Kidney tubule cell (primary cell): ENCODE data around the gene SHROOM1.

Source experiments
- DNase-seq: peaks from one replicate; pipeline ENCODE4 v3.0.0-alpha.2; 2018; ENCODE audit warnings: low spot score

SHROOM1 gene

DNA sequence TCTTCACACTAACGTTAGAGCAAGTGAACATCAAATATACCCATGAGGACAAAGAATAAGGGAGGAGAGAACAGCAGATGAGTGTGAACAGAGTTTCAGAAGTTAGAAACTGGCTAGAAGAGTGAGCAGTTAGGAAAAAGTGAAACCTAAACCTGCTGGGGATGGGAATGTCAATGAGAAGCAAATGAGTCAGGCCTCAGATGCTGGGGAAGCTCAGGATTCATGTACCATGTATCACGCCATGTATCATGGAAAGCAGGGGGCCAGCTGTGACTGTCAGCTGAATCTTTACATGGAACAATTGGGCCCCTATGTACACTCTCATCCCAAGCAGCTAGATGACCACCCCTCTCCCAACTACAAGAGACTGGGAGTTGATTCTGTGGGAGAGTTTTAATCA lies 19.6 kb upstream of the SHROOM1 start:
- peak; percentile 45 for DNase-seq

DNA sequence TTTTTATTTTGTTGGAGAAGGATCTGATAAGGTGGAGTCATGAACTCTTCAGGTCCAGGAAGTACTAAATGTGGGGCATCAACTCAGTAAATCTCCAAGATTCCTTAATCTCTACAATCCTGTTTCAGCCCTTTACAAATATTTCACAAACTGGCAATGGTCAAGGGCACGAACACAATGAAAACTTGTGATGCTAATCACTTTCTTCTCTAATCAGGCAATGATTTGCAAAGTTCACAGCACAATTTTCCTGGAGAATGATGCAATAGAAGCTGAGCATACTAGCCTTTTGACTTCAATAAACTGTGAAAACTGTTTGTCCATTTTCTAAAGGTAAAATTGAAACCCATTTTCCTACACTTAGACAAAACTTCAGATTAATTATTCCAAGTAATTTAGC lies 18.9 kb upstream of the SHROOM1 start:
- DNase-seq: no peak

DNA sequence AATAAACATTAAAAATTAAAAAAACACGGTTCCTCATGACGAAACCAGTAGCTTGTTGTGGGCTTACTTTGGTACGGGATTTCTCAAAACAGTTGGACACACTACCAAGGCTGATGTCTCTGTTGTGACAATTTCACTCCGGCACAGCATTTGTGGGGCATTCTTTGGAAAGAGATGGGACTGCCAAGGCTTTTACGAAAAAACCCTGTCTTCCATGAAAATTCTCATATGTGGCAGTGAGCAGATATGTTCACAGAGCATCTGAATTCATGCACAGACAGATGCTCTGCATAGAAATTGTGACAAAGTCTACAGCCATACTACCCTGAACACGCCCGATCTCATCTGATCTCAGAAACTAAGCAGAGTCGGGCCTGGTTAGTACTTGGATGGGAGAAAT lies 17.8 kb upstream of the SHROOM1 start:
- no peak for DNase-seq

DNA sequence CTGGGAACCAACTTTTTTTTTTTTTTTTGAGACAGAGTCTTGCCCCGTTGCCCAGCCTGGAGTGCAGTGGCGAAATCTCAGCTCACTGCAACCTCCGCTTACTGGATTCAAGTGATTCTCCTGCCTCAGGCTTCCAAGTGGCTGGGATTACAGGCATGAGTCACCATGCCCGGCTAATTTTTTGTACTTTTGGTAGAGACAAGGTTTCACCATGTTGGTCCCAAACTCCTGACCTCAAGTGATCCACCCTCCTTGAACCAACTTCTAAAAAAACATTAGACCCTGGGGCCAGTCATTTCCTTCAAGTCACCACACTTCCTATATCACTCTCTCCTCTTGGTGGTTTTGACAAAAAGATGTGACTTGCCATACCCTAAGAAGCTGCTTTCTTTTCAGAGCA lies 10.9 kb upstream of the SHROOM1 start:
- no peak for DNase-seq

DNA sequence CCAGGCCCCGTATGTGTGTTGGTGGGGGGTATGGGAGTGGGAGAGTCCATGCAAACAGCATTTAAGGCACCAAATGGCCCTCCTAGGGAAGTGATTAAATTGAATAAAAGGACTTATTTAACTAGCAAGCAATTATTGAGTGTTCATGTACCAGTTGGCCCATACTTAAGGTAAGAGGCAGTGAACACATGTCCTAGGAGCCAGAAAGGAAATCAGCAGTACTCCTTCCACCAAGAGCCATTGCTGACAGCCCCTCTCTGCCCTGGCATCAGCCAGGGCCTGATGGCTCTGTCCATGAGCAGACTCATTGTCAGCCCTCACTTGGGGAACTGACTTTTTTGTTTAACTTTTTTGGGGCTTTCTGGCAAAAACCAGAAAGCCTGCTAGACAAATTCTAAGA lies 10.4 kb upstream of the SHROOM1 start:
- DNase-seq: no peak

DNA sequence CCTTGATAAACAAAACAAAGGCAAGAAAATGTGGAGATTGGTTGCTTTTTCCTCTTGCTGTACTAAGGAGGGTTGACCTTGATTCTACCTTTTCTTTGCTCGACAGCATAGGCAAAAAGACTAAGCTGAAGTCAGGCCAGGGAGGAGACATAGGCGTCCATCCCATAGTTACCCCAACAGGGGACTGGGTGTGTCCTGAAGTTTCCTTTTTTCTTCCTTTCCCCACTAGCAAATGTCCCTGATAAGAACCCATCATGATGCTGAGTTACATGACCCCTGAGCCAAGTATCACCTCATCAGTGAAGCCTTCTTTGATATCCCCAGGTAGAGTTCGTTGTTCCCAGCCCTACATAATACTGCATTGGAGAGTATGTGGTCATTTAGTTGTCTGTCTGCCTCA lies 9.9 kb upstream of the SHROOM1 start:
- DNase-seq: no peak

DNA sequence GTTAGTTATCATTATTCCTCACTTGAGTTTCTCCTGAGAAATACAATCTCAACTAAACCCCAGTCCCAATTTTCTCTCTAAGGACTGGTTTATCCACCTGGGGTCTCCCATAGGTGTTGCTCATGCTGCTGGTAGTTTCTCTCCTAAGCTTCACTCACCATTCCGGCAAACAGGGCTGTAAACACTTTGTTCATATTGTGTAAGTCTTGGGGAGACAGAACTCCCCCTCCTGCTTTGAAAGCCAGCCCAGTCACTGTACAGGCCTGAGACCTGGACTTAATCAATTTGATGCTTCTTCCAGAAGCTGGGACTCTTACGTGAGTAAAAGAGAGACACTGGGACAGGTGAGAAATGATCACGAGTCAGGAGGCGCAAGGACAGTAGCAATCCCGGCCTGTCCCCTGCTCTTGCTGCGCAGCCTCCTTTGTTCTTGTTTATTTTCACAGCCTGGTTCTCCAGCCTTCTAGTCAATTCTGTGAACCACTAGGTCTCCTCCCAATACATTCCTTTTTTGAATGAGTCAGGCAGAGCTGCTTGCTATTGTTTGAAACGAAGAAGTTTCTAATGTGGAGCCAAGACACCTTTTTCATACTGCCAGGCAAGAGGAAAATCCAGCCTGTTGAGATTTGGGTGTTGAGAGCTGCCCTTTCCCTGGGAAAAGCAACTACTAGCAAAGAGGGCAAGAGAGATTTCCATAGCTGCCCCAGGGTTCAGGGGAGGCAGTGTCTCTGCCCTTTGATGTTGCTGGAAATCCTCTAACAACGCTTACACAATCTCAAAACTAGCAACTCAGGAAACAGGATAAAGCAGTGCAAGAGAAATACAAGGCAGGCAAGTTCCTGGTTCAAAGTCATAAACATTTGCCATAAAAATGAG lies 9.2 kb upstream of the SHROOM1 start:
- peak; percentile 9 for DNase-seq

DNA sequence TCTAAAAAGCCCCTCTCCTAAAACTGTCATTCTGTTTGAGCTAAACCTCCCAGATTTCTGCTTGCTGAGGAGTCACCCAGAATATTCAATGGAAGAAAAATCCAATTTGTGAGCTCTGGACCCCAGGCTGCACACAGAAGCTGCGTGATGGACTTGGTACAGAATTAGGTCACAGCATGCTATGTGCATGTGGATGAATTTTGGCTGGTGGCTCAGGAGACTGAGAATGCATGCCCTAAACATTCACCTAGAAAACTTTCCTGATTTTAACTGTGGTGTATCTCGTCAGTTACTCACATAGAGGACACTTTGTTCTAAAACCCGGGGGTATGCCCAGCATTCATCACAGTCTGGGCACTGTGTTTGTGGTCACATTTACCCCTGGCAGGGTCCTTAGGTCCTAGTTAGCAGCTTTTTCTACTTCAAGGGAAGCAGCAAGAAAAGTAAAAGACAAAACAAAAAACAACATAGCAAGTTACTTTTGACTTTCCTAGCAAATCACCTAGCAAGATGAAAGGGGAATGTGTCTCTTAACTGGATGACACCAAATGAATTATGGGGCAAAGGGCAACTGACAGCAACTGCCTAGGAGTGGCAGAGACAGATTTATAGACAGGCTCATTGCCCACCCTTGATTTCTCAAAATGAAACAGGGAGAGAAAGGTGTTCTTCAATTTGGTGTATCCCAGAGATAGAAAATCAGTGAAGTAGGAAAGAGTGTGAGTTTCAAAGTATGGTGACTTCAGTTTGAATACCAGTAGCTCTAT lies 8.3 kb upstream of the SHROOM1 start:
- no peak for DNase-seq

DNA sequence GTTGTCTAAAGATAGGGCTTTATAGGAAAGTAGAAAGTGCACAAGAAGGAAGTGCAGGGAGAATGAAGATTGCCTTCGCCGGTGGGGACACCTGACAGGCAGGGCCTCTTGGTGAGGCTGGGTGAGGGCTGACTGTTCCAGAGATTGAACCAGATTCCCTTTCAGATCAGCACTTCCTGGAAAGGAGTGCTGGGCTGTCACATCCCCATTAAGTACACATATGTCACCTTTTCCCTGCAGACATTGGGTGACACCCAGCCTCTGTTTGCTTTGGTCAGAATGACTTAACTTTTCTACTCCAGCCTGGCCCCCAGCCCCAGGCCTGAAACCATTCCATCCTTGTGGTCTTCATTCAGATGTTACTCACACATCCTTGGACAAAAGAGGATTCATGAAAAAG lies 7.4 kb upstream of the SHROOM1 start:
- DNase-seq: peak; percentile 30

DNA sequence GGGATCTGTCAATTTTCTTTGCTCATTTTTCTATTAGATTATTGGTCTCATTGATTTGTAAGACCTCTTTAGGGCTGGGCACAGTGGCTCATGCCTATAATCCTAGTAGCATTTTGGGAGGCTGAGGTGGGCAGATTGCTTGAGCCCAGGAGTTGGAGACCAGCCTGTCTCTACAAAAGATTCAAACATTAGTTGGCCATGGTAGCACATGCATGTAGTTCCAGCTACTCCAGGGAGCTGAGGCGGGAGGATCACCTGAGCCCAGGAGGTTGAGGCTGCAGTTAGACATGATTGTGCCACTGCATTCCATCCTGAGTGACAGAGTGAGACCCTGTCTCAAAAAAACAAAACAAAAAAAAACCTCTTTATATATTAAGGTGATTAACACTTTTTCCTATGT lies 6.4 kb upstream of the SHROOM1 start:
- no peak for DNase-seq

DNA sequence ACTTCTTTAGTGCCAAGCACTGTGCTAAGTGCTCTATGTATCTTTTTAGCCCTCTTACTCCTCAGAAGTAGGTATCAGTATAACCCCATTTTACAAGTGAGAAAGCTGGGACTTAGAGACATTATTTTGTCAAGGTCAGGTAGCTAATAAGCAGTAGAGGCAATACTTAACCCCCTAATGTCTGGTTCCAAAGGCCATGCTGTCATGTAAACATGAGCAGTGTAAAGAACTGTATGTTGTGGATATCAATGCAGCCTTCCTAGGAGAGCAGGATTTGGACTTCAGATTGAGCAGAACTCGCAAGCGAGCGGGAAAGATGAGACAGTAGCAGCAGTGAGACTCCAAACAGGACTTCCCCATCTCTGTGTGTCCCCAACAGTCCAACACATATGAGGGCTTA lies 3.6 kb upstream of the SHROOM1 start:
- no peak for DNase-seq

DNA sequence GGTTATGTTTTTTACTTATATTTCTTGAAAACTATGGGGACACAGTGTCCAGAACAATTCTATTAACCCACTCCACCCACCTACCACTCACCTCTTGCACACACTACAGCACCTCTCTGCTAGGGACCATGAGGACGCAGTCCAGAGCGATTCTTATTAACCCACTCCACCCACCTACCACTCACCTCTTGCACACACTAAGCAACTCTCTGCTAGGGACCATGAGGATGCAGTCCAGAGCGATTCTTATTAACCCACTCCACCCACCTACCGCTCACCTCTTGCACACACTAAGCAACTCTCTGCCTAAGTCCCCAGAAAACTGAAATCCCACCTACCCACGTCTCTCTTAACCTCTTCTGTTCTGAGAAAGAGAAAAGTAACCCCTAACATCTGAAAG lies 2.2 kb upstream of the SHROOM1 start:
- no peak for DNase-seq

DNA sequence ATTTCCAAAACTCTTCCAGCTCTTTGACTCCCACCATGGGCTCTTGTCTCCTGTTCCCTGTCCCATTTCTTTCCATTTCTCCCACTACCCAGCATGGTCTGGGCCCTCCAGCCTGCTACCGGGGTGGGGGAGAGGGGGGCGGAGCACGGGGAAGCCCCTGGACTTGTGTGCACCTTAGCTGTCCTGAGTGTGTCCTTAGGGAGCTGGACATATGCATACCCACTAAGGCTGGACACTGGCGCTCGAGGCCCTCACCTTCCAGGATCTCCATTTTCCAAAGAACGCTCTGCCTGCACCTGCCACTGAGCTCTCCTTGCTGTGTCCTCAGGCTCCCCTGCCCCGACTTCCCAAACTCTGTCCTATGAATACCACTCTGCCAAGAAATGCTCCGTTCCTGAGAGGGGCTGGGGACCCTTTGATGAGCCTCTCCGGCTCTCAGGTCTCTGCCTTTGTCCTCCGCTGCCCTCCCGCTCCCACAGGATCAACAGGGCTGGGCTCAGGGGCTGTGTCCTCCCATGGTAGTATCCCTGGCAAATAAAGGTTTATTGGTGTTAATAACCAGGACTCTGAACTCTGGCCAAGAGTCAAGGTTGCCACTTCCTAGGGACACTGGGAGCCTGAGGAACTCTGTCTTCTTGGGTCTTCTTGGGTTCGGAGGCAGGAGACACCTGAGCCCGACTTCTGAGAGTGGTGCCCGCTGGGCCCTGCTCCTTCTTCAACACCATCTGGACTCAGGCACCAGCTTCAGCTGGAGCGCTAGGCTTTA lies 831 bp upstream of the SHROOM1 start:
- DNase-seq: no peak

DNA sequence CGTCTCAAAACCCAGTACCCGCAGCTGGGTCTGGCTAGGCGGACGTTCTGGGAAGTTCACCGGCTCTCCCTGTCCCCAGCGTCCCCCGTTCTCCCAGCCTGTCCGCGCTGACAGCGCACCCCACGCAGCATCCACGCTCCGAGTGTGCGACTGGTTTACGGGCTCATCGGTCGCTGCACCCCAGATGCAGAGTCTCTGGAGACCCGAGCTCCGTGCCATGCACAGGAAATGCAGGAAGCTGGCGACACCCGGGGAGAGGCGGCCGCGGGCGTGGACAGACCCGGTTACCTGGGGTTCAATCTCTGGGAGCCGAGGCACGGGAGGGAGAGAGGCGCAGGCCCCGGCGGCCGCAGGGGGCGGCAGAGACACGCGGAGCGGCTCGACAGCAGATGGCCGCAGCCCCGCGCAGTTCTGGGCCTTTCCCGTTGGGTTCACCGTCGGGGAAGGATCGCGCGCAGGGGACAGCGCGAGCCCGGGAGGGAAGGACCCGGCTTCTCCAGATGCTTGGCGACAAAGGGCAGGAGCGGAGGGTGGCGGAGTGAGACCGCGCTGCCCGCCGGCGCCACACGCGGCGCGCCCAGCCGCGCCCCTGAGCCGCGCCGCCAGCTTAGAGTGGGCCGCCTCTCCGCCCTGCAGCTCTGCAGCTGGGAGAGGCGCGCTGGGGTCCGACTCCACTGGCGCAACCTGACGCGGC lies 558 bp downstream of the SHROOM1 start:
- peak; percentile 76 for DNase-seq

DNA sequence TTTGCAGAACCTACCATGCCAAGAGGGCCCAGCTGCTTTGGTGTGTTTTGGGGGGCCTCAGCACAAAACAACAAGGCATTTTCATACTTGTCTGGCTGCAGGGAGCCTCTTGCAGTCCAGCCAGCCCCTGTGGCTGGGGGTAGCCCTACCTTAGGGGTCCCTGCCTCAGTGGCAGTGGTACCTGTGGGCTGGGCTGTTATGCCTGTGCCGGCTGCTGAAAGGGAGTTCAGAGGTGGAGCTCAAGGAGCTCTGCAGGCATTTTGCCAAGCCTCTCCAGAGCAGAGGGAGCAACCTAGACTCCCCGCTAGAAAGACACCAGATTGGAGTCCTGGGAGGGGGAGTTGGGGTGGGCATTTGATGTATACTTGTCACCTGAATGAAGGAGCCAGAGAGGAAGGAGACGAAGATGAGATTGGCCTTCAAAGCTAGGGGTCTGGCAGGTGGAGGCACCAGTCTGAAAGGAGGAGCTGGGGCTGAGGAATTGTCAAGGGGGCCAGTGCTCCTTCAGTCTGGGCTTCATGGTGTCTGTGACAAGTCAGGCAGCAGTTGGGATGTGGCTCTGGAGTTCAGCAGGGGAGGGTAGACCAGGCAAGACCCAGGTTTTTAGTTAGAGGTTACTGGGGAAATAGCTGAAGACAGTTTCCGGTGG lies 1.5 kb downstream of the SHROOM1 start:
- DNase-seq: no peak

DNA sequence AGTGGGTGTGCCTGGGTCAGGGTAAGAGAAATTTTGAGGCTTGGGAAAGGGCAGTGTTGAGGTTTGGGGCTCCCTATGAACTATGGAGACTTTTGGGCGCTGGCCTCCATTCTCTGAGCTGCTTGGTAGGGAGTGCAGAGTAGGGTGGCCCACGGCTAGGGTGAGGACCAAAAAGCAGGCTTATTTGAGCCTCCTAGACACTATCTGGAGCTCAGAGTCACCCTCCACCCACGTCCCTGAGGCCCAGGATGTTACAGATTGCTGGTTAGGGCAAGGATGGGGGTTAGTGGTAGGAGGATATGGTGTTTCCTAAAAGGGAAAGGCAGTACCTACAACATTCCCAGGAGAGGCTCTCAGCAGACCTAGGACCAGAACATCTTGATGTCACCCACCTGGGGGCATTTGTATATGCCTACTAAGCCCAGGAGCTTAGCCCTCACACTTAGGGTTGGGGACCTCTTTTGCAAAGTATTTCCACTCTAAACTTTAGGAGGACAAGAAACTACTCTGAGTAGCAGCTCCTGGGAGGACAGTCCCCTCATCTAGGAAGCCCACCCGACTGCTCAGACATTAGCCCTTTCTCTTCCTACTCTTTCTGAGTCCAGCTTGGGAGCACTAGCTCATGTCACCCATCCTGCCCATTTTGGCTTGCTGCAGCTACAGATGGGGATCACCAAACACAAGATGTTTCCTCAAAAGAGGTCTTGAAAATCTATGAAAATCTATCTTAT lies 2.3 kb downstream of the SHROOM1 start:
- no peak for DNase-seq

DNA sequence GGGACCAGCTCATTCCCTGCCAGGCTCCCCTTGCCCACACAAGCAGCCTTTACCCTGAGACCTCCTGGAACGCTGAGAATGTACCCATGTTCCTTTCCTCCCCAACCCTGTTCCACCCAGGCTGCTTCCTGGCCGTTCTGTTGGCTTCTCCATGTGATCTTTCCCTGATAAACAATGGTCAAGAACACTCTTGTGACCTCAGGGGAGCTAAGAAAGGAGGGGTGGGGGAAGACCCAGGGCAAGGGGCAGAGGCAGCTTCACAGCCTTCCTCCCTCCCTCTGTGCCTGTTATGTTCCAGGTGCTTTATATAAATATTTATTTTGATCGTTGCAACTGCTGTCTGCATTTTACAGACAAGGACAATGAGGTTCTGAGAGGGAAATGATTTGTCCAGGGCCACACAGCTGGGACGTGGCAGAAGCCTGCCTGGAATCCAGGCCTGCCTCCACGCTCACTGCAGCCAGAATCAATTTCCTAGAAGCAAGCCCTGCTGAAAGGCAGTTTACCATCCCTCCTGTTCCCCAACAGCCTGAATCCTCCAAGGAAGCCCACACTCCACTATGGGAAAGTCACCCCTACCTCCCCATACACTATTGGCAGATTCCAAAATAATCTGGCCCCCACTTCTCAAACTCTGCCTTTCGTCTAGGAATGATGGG lies 3.9 kb downstream of the SHROOM1 start:
- no peak for DNase-seq

DNA sequence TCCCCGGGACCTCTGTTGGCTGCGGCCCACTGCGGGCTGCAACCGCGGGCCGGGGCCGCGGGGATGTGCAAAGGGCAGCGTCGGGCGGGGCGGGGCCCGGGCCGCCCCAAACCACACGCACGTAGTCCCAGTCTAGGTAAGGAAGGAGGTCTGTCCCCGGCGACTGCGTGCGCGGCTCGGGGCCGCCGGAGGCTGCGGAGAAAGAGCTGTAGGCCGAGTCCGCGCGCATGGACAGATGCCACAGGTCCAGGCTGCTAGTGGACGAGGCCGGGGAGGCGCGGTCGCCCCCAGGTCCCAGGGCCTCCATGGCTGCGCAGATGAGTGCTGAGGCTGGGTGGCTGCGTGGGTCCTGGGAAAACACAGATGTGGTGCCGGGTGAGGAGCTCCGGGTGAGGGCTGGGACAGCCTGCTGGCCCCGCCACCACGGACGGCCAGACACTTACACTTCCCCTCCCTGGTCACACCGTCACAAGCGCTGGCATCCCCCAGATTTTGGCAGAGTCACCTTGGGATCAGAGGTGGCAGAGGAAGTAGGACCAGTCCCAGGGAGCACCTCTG lies 4.5 kb downstream of the SHROOM1 start:
- no peak for DNase-seq

DNA sequence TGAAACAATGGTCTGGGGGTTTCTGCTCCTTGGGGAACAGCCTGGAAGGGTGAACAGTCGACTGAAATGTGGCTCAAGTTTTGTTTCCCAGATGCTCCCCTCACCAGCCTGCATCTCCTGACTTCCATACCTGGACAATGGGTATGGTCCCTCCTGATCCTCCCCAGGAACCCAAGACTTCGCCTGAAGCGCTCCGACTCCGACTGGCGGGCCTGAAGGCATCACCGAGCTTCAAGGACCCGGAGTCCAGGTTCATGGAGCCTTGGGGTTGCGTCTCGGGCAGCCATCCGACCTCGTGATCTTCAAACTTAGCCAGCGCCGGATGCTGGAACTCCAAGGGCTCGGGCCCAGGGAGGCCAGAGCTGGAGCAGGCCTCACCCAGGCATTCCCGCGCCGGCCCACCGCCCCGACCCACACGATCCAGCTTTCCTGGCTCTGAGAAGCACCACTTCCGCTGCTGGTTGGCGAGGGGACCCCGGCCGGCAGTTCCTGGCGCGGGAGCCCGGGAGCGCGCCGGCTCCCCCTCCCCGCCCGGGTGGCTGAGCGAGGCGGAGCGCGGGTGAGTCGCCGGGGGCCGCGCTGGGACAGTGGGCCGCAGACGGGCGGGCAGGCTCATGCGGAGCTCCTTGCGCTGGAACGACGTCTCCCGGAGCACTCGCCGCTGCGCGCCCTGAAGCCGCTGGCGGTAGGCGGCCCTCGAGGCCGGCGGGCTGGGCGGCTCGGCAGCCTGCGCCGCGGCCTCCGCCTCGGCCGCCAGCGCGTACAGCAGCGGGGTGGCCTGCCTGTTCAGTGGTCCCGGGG lies 5.2 kb downstream of the SHROOM1 start:
- DNase-seq: no peak
